PC-3 (cell line): ENCODE data around the gene SEPTIN12. TPM values are rescaled to one million over a fixed set of nuclear protein-coding genes. Genes with fewer than 3 reads are reported as not detected.

Source experiments
- ATAC-seq: fragments of 200-7000 bp; cut with Tn5 transposase; 2 replicates; pipeline ENCODE4 v1.9.1; 2020; ENCODE audit warnings: mild to moderate bottlenecking, moderate library complexity
- BruUV-seq: library from RNA; stranded (reverse); fragments of 400-500 nt; replicated peaks from 2 replicates; lab custom pipeline; 2021; lab: Mats Ljungman, UMichigan
- CTCF ChIA-PET: fragments of 300-600 bp; sonication (Branson Sonifier 250); formaldehyde crosslinking; loops from one replicate; lab custom pipeline; 2022; ENCODE audit warnings: antibody characterized with exemption; lab: Charles Lee
- POLR2A ChIA-PET: fragments of 300-600 bp; sonication (Branson Sonifier 250); formaldehyde crosslinking; loops from one replicate; lab custom pipeline; 2022; ENCODE audit warnings: antibody characterized with exemption; ENCODE audit not compliant: unreplicated experiment; lab: Charles Lee
- DNase-seq: peaks from one replicate; pipeline ENCODE4 v3.0.0-alpha.2; 2015
- H2AFZ ChIP-seq: fragments of 300-600 bp; sonication (generic); 2 replicates; pipeline ENCODE4 v1.6.0; 2016; ENCODE audit warnings: antibody characterized with exemption, low read length
- H3F3A ChIP-seq: fragments of 300-600 bp; sonication (generic); one replicate; pipeline ENCODE4 v1.6.0; 2017; ENCODE audit warnings: antibody characterized with exemption, low read length, control low read depth, mild to moderate bottlenecking; ENCODE audit not compliant: unreplicated experiment
- H3K27ac ChIP-seq: fragments of 300-600 bp; sonication (generic); 2 replicates; pipeline ENCODE4 v1.5.1; 2016; ENCODE audit warnings: mild to moderate bottlenecking, low read length
- H3K27me3 ChIP-seq: fragments of 300-600 bp; sonication (generic); 2 replicates; pipeline ENCODE4 v1.6.1; 2016; ENCODE audit warnings: low read length, mixed read lengths
- H3K36me3 ChIP-seq: fragments of 300-600 bp; sonication (generic); 2 replicates; pipeline ENCODE4 v1.6.1; 2016; ENCODE audit warnings: low read depth, mixed run types, low read length, mixed read lengths
- H3K4me1 ChIP-seq: fragments of 300-600 bp; sonication (generic); 2 replicates; pipeline ENCODE4 v1.5.1; 2016; ENCODE audit warnings: low read length; ENCODE audit not compliant: insufficient read depth
- H3K4me2 ChIP-seq: fragments of 300-600 bp; sonication (generic); 2 replicates; pipeline ENCODE4 v1.6.0; 2016; ENCODE audit warnings: low read length
- H3K4me3 ChIP-seq: fragments of 300-600 bp; sonication (generic); 2 replicates; pipeline ENCODE4 v1.5.1; 2016; ENCODE audit warnings: mild to moderate bottlenecking, low read length, mixed read lengths
- H3K79me2 ChIP-seq: fragments of 300-600 bp; sonication (generic); 2 replicates; pipeline ENCODE4 v1.6.1; 2017; ENCODE audit warnings: low read length, mixed read lengths
- H3K9ac ChIP-seq: fragments of 300-600 bp; sonication (generic); 2 replicates; pipeline ENCODE4 v1.6.0; 2016; ENCODE audit warnings: mild to moderate bottlenecking, low read length
- H3K9me2 ChIP-seq: fragments of 300-600 bp; sonication (generic); replicated peaks from 2 replicates; pipeline ENCODE4 v1.6.1; 2016; ENCODE audit warnings: mixed run types, low read length, mixed read lengths
- H3K9me3 ChIP-seq: fragments of 300-600 bp; sonication (generic); 2 replicates; pipeline ENCODE4 v1.6.1; 2016; ENCODE audit warnings: low read length, mixed read lengths
- H4K20me1 ChIP-seq: fragments of 300-600 bp; sonication (generic); 2 replicates; pipeline ENCODE4 v1.6.1; 2016; ENCODE audit warnings: low read length, mixed read lengths
- EZH2 ChIP-seq: fragments of 300-600 bp; sonication (generic); IDR thresholded peaks from one replicate; pipeline ENCODE4 v1.6.1; 2017; ENCODE audit warnings: antibody characterized with exemption, mild to moderate bottlenecking, low read length; ENCODE audit not compliant: unreplicated experiment
- EZH2phosphoT487 ChIP-seq: fragments of 300-600 bp; sonication (generic); IDR thresholded peaks from 2 replicates; pipeline ENCODE4 v1.6.1; 2018; ENCODE audit warnings: mild to moderate bottlenecking, antibody characterized with exemption, low read length, borderline replicate concordance
- intact Hi-C: fragments of 100-400 bp; cut with micrococcal nuclease; formaldehyde crosslinking; loops from 2 replicates; pipeline ENCODE4 v1.9.0; 2023
- total RNA-seq: library from RNA; depleted of rRNA; stranded (reverse); fragments of >200 nt; gene quantifications from 2 replicates; pipeline ENCODE4 v1.2.3, GENCODE V29; 2014
- TF ChIP-seq, protein P1 (sequence below): fragments of 300-600 bp; sonication (generic); conservative IDR thresholded peaks from 2 replicates; pipeline ENCODE4 v1.5.1; 2017; ENCODE audit warnings: antibody characterized with exemption, low read depth, mild to moderate bottlenecking, low read length

The SEPTIN12 gene
- total RNA-seq, 1 experiment from 2014 or later = not detected

DNA sequence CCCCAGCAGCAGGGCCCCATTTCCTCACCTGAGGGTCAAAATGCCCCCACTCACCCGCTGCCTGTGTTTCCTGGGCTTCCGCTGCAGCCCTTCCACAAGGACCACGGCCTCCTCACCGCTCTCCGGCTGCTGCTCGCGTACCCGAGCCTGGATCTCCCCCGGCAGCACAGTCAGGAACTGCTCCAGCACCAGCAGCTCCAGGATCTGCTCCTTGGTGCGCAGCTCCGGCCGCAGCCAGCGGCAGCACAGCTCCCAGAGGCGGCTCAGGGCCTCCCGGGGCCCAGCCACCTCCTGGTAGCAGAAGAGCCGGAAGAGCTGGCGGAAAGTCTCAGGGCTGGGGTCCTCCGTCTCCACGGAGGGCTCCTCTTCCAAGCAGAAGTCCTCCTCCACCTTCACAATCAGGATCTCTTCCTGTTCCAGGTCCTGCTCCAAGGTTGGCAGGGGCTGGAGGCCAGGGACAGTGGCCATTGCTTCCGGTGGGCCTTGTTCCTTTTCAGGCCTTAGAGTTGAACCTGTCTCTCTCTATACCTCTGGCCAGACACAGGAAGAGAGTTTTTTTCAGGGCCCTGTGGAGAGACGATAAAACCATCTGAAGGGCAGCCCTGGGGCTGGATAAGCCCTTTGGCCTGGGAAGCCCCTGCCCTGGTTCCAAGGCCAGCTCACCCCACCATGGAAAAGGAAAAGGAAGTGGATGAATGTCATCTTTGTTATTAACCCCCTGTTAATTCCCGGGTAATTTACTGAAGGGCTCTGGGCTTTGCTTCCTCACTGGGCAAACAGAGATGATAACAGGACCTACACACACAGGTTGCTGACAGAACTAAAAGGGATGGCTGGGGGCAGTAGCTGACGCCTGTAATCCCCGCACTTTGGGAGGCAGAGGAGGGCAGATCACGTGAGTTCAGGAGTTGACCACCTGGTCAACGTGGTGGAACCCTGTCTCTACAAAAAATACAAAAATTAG, 22.4 kb downstream of the SEPTIN12 start:
- intact Hi-C loops = no loop called here
- H3K9ac ChIP-seq = peak overlapping the region; percentile 98
- DNase-seq = no peak
- H3K4me3 ChIP-seq = peak overlapping the region; percentile 95
- ChIA-PET POLR2A (no interaction called here), CTCF (no interaction called here)
- H3F3A ChIP-seq = no peaks in the 10 kb centered on the region
- no peak overlapping the region for H3K27ac ChIP-seq
- no peaks in the 10 kb centered on the region for H3K9me3 ChIP-seq
- TF ChIP-seq EZH2 (no peak), EZH2phosphoT487 (no peak)
- TF ChIP-seq, protein P1, sequence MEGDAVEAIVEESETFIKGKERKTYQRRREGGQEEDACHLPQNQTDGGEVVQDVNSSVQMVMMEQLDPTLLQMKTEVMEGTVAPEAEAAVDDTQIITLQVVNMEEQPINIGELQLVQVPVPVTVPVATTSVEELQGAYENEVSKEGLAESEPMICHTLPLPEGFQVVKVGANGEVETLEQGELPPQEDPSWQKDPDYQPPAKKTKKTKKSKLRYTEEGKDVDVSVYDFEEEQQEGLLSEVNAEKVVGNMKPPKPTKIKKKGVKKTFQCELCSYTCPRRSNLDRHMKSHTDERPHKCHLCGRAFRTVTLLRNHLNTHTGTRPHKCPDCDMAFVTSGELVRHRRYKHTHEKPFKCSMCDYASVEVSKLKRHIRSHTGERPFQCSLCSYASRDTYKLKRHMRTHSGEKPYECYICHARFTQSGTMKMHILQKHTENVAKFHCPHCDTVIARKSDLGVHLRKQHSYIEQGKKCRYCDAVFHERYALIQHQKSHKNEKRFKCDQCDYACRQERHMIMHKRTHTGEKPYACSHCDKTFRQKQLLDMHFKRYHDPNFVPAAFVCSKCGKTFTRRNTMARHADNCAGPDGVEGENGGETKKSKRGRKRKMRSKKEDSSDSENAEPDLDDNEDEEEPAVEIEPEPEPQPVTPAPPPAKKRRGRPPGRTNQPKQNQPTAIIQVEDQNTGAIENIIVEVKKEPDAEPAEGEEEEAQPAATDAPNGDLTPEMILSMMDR = no peak
- H3K9me2 ChIP-seq = no peaks in the 10 kb centered on the region
- peak overlapping the region; percentile 94 for H3K4me2 ChIP-seq
- TSS peak; percentile 41 for BruUV-seq
- no peaks in the 10 kb centered on the region for H3K36me3 ChIP-seq
- 0 out of 2 replicates have a peak overlapping the region, but pooled peaks have one; percentile 95 for H2AFZ ChIP-seq
- H3K79me2 ChIP-seq = peaks cover 20% of the 10 kb centered on the region
- no peak for ATAC-seq
- no peaks in the 10 kb centered on the region for H4K20me1 ChIP-seq
- no peaks in the 10 kb centered on the region for H3K27me3 ChIP-seq
- H3K4me1 ChIP-seq = peaks cover 15% of the 10 kb centered on the region

GRCh38 chr16:4763791-4764190, 24.4 kb downstream of the SEPTIN12 start:
- Histone ChIP-seq H3K27ac (no peak overlapping the region), H2AFZ (no peak overlapping the region), H3K27me3 (no peaks in the 10 kb centered on the region), H3K9ac (no peak overlapping the region), H3K9me3 (no peaks in the 10 kb centered on the region), H3K4me1 (peaks cover 15% of the 10 kb centered on the region), H3K79me2 (peaks cover 20% of the 10 kb centered on the region), H3K4me2 (no peak overlapping the region), H4K20me1 (no peaks in the 10 kb centered on the region), H3K4me3 (no peak overlapping the region), H3K36me3 (no peaks in the 10 kb centered on the region), H3K9me2 (no peaks in the 10 kb centered on the region), H3F3A (no peaks in the 10 kb centered on the region)
- no TSS peak for BruUV-seq
- ChIA-PET CTCF (no interaction called here), POLR2A (interaction anchor here (0.5 kb wide), 1 partner anchor 84 kb away, joined by 3 read pairs; no protein-coding TSS in a partner anchor)
- ATAC-seq (no peak), DNase-seq (no peak)
- intact Hi-C loops = no loop called here
- TF ChIP-seq, protein P1 = no peak
- no peak for TF ChIP-seq EZH2phosphoT487
- TF ChIP-seq EZH2 = no peak

- ChIA-PET CTCF (no interaction called here), POLR2A (no interaction called here)
- TF ChIP-seq EZH2phosphoT487 (no peak), EZH2 (no peak)
- TF ChIP-seq, protein P1 = no peak
- H3K9me2 ChIP-seq = no peaks in the 10 kb centered on the region
- intact Hi-C loops = no loop called here
- H3K27me3 ChIP-seq = no peaks in the 10 kb centered on the region
- H3K9me3 ChIP-seq = no peaks in the 10 kb centered on the region
- DNase-seq (no peak), ATAC-seq (no peak)
- H3K4me2 ChIP-seq = no peak overlapping the region
- H4K20me1 ChIP-seq = no peaks in the 10 kb centered on the region
- H3K4me1 ChIP-seq = peaks cover 6% of the 10 kb centered on the region
- BruUV-seq = no TSS peak
- H3K79me2 ChIP-seq = peaks cover 20% of the 10 kb centered on the region
- peaks cover 6% of the 10 kb centered on the region; the same call in 1 of the 2 replicates for H3K36me3 ChIP-seq
- no peak overlapping the region for H3K27ac ChIP-seq
- H3F3A ChIP-seq = no peaks in the 10 kb centered on the region
- H3K9ac ChIP-seq = no peak overlapping the region
- H2AFZ ChIP-seq = no peak overlapping the region
- H3K4me3 ChIP-seq = no peak overlapping the region
Observed at GRCh38 chr16:4762205-4762604, 25.9 kb downstream of the SEPTIN12 start.
